Activated CD8-positive, alpha-beta memory T cell treated with anti-CD3 and anti-CD28 coated beads, Interleukin-2, amount 10 ng/mL, durations not matched to agents 7 days and 5 days (primary cell): Measurements from ENCODE around the gene OTUB1. TPM values are rescaled to one million over a fixed set of nuclear protein-coding genes. Genes with fewer than 3 reads are reported as not detected.
"Not testable (repeated sequence)": the region's sequence is repeated elsewhere in the genome, so short reads cannot be mapped to it uniquely, and the experiment has no call there.

Source experiments
- ATAC-seq: fragments of 150-1000 bp; cut with Tn5 transposase; one replicate; pipeline ENCODE4 v1.10.0; 2021; ENCODE audit warnings: moderate library complexity
- CTCF ChIA-PET: fragments of 350-600 bp; sonication (Branson Sonifier 250); formaldehyde crosslinking; loops from one replicate; lab custom pipeline; 2021; ENCODE audit warnings: antibody characterized with exemption; lab: Charles Lee
- DNase-seq: peaks from one replicate; pipeline ENCODE4 v3.0.0-alpha.2; 2020
- H3K27ac Mint-ChIP-seq: one replicate; pipeline ENCODE4 v1.8.0; 2021; ENCODE audit warnings: mild to moderate bottlenecking, mixed read lengths
- H3K27me3 Mint-ChIP-seq: one replicate; pipeline ENCODE4 v1.8.0; 2021; ENCODE audit warnings: mixed read lengths
- H3K36me3 Mint-ChIP-seq: one replicate; pipeline ENCODE4 v1.8.0; 2021; ENCODE audit warnings: mild to moderate bottlenecking, mixed read lengths
- H3K4me1 Mint-ChIP-seq: one replicate; pipeline ENCODE4 v1.8.0; 2021; ENCODE audit warnings: mixed read lengths
- H3K4me3 Mint-ChIP-seq: one replicate; pipeline ENCODE4 v1.8.0; 2021; ENCODE audit warnings: mild to moderate bottlenecking, moderate library complexity, mixed read lengths
- H3K9me3 Mint-ChIP-seq: one replicate; pipeline ENCODE4 v1.8.0; 2022; ENCODE audit warnings: low read depth, mixed read lengths
- total RNA-seq, 2 experiments: library from RNA; stranded (reverse); gene quantifications; one replicate each; pipeline ENCODE4 v1.2.3, GENCODE V29; 2021

Gene OTUB1
- total RNA-seq, 2 experiments from 2014 or later = 90.1 to 97.6 TPM

GRCh38 chr11:63958008-63958407 lies 28.2 kb upstream of the OTUB1 start:
- DNase-seq = no peak
- H3K27me3 Mint-ChIP-seq = no peaks in the 10 kb centered on the region
- no peak for ATAC-seq
- no peaks in the 10 kb centered on the region for H3K9me3 Mint-ChIP-seq
- H3K4me1 Mint-ChIP-seq = peaks cover 35% of the 10 kb centered on the region
- CTCF ChIA-PET = interaction anchor here (1.1 to 1.8 kb wide), 2 partner anchors 10 to 12 kb away, joined by 6 to 7 read pairs; no protein-coding TSS in a partner anchor
- H3K27ac Mint-ChIP-seq = no peak overlapping the region
- peaks cover 21% of the 10 kb centered on the region for H3K36me3 Mint-ChIP-seq
- no peak overlapping the region for H3K4me3 Mint-ChIP-seq

- Mint-ChIP-seq H3K27me3 (no peaks in the 10 kb centered on the region), H3K4me1 (peaks cover 32% of the 10 kb centered on the region), H3K9me3 (no peaks in the 10 kb centered on the region), H3K36me3 (no peaks in the 10 kb centered on the region), H3K4me3 (peak overlapping the region; percentile 3), H3K27ac (peak overlapping the region; percentile 38)
- CTCF ChIA-PET = interaction anchor here (0.6 to 3.8 kb wide), 8 partner anchors 10 to 194 kb away, joined by 3 to 27 read pairs (median 4); partner anchors contain the start of genes MARK2 and OTUB1
- DNase-seq = peak; percentile 83
- ATAC-seq = peak; percentile 77
These were observed 24.4 kb upstream of the OTUB1 start for GRCh38 chr11:63961608-63962412.

GRCh38 chr11:63963895-63964294 lies 22.3 kb upstream of the OTUB1 start:
- H3K9me3 Mint-ChIP-seq, H3K36me3 Mint-ChIP-seq, H3K27ac Mint-ChIP-seq, H3K4me3 Mint-ChIP-seq, H3K27me3 Mint-ChIP-seq, ATAC-seq, DNase-seq: not testable (repeated sequence)
- CTCF ChIA-PET = interaction anchor here (0.6 to 2.2 kb wide), 2 partner anchors 21 to 367 kb away, joined by 3 to 5 read pairs; partner anchors contain the start of gene OTUB1
- peaks cover 27% of the 10 kb centered on the region for H3K4me1 Mint-ChIP-seq

GRCh38 chr11:63966444-63966843 lies 19.8 kb upstream of the OTUB1 start:
- DNase-seq (no peak), ATAC-seq (no peak)
- Mint-ChIP-seq H3K4me3 (no peak overlapping the region), H3K4me1 (peaks cover 11% of the 10 kb centered on the region), H3K36me3 (no peaks in the 10 kb centered on the region), H3K27ac (no peak overlapping the region), H3K27me3 (no peaks in the 10 kb centered on the region), H3K9me3 (no peaks in the 10 kb centered on the region)
- CTCF ChIA-PET = interaction anchor here (1.5 kb wide), 1 partner anchor 21 kb away, joined by 5 read pairs; no protein-coding TSS in a partner anchor

- Mint-ChIP-seq H3K36me3 (peaks cover 8% of the 10 kb centered on the region), H3K27ac (no peak overlapping the region), H3K9me3 (no peaks in the 10 kb centered on the region), H3K27me3 (no peaks in the 10 kb centered on the region), H3K4me3 (no peak overlapping the region), H3K4me1 (peaks cover 9% of the 10 kb centered on the region)
- DNase-seq (no peak), ATAC-seq (no peak)
- CTCF ChIA-PET = interaction anchor here (1.3 to 2.2 kb wide), 2 partner anchors 18 to 24 kb away, joined by 3 to 11 read pairs; no protein-coding TSS in a partner anchor
These were observed 16.8 kb upstream of the OTUB1 start for GRCh38 chr11:63969461-63969860.

- H3K27ac Mint-ChIP-seq = no peak overlapping the region
- CTCF ChIA-PET = interaction anchor here (1.1 kb wide), 1 partner anchor 22 kb away, joined by 3 read pairs; no protein-coding TSS in a partner anchor
- peaks cover 12% of the 10 kb centered on the region for H3K4me1 Mint-ChIP-seq
- peaks cover 13% of the 10 kb centered on the region for H3K36me3 Mint-ChIP-seq
- H3K4me3 Mint-ChIP-seq = no peak overlapping the region
- no peaks in the 10 kb centered on the region for H3K27me3 Mint-ChIP-seq
- H3K9me3 Mint-ChIP-seq = no peaks in the 10 kb centered on the region
- ATAC-seq (no peak), DNase-seq (no peak)
These were observed 15.3 kb upstream of the OTUB1 start for GRCh38 chr11:63970902-63971301.

- ATAC-seq, DNase-seq, H3K9me3 Mint-ChIP-seq, H3K27me3 Mint-ChIP-seq: not testable (repeated sequence)
- H3K4me1 Mint-ChIP-seq = peaks cover 31% of the 10 kb centered on the region
- H3K27ac Mint-ChIP-seq = peak overlapping the region; percentile 100
- CTCF ChIA-PET = interaction anchor here (0.6 to 2.2 kb wide), 4 partner anchors 11 to 206 kb away, joined by 3 to 10 read pairs (median 3); partner anchors contain the start of gene OTUB1
- peak overlapping the region; percentile 100 for H3K4me3 Mint-ChIP-seq
- peaks cover 25% of the 10 kb centered on the region for H3K36me3 Mint-ChIP-seq
These were observed 12.4 kb upstream of the OTUB1 start for GRCh38 chr11:63973912-63974258.

GRCh38 chr11:63974259-63975143 lies 11.7 kb upstream of the OTUB1 start, which contains the start of gene COX8A:
Gene COX8A, plus strand, starts transcription at chr11:63974620. Its CDS starts 61 bp downstream, at chr11:63974681.
- H3K4me3 Mint-ChIP-seq = peak within 1 kb of the TSS; percentile 100
- peaks cover 25% of the 10 kb centered on the region for H3K36me3 Mint-ChIP-seq
- ATAC-seq = peak; percentile 99
- H3K27me3 Mint-ChIP-seq = no peaks in the 10 kb centered on the region
- H3K4me1 Mint-ChIP-seq = peaks cover 34% of the 10 kb centered on the region
- CTCF ChIA-PET = interaction anchor here (0.6 to 2.2 kb wide), 6 partner anchors 11 to 207 kb away, joined by 3 to 10 read pairs (median 3); partner anchors contain the start of gene OTUB1
- no peaks in the 10 kb centered on the region for H3K9me3 Mint-ChIP-seq
- peak; percentile 99 for DNase-seq
- H3K27ac Mint-ChIP-seq = peak within 1 kb of the TSS; percentile 100

GRCh38 chr11:63978551-63979239 lies 7.5 kb upstream of the OTUB1 start:
- CTCF ChIA-PET = interaction anchor here (0.7 to 1.3 kb wide), 2 partner anchors 22 to 1905 kb away, joined by 3 to 6 read pairs; no protein-coding TSS in a partner anchor
- H3K36me3 Mint-ChIP-seq = peaks cover 22% of the 10 kb centered on the region
- no peak overlapping the region for H3K27ac Mint-ChIP-seq
- peaks cover 42% of the 10 kb centered on the region for H3K4me1 Mint-ChIP-seq
- no peak overlapping the region for H3K4me3 Mint-ChIP-seq
- H3K9me3 Mint-ChIP-seq = no peaks in the 10 kb centered on the region
- H3K27me3 Mint-ChIP-seq = no peaks in the 10 kb centered on the region
- no peak for ATAC-seq
- DNase-seq = no peak

GRCh38 chr11:63979426-63979825 lies 6.8 kb upstream of the OTUB1 start:
- no peak for ATAC-seq
- Mint-ChIP-seq H3K27ac (no peak overlapping the region), H3K4me3 (no peak overlapping the region), H3K4me1 (peaks cover 37% of the 10 kb centered on the region), H3K27me3 (no peaks in the 10 kb centered on the region), H3K36me3 (peaks cover 17% of the 10 kb centered on the region), H3K9me3 (no peaks in the 10 kb centered on the region)
- CTCF ChIA-PET = interaction anchor here (1.3 kb wide), 1 partner anchor 21 kb away, joined by 6 read pairs; no protein-coding TSS in a partner anchor
- no peak for DNase-seq

- Mint-ChIP-seq H3K27me3 (no peaks in the 10 kb centered on the region), H3K9me3 (no peaks in the 10 kb centered on the region), H3K4me1 (peaks cover 40% of the 10 kb centered on the region), H3K4me3 (peak overlapping the region; percentile 85), H3K27ac (peak overlapping the region; percentile 96), H3K36me3 (peaks cover 23% of the 10 kb centered on the region)
- ATAC-seq (peak; percentile 83), DNase-seq (peak; percentile 89)
- CTCF ChIA-PET = interaction anchor here (0.8 to 3.0 kb wide), 11 partner anchors 9 to 315 kb away, joined by 3 to 10 read pairs (median 4); partner anchors contain the start of genes COX8A, MARK2 and RTN3
These were observed 454 bp upstream of the OTUB1 start for GRCh38 chr11:63985812-63986155.

- ATAC-seq (no peak), DNase-seq (no peak)
- Mint-ChIP-seq H3K4me3 (peak overlapping the region; percentile 75), H3K9me3 (no peaks in the 10 kb centered on the region), H3K27ac (peak overlapping the region; percentile 56), H3K27me3 (no peaks in the 10 kb centered on the region), H3K4me1 (peaks cover 34% of the 10 kb centered on the region), H3K36me3 (peaks cover 28% of the 10 kb centered on the region)
- CTCF ChIA-PET = interaction anchor here (1.0 to 5.1 kb wide), 3 partner anchors 13 to 149 kb away, joined by 3 to 37 read pairs (median 10); partner anchors contain the start of gene COX8A
These were observed 785 bp downstream of the OTUB1 start for GRCh38 chr11:63986932-63987513.
